ENCODE measurements around the gene TBCC. TPM values are rescaled to one million over a fixed set of nuclear protein-coding genes. Genes with fewer than 3 reads are reported as not detected.

TBCC gene
- total RNA-seq, 4 donors from 2014 or later: 7.9 to 48.7 (median 14.6) TPM

DNA sequence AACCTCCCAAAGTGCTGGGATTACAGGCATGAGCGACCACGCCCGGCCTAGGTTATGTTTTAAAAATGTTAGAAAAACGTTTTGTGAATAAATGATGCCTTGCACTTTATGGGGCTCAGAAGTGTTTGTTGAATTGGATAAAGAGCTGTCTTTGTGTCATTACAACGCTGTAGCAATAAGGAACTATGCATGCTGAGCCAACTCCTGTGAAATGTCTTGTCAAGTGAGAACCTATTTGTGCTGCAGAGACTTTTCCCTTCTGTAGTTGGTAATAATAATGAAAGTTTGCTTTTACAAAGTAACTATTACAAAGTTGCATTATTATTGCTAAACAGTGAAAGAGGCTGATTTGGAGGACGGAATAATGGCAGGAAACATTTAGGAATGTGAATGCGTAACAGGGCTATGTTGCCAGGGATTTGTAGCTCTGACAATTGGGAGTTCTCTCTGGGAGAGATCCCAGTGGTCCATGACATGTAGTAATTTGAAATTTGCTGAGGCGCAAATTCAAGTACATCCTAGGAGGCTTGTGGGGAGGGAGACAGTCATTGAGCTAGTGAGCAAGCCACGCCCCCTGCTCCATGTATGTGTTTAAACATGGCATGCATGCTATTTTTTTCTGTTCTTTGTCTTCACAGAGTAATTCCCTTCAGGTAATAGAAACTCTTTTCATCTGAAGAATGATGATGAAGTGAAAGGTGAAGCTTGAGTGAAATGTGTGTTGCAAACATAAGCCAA, 19.2 kb upstream of the TBCC start:
- H3K9me3 ChIP-seq: no peaks in the 10 kb centered on the region
- H3K27me3 ChIP-seq: no peaks in the 10 kb centered on the region
- H3K36me3 ChIP-seq: no peaks in the 10 kb centered on the region
- intact Hi-C loops (cut with DNase I; ENCODE audit: low total_unique reads): no loop called here
- no peak overlapping the region for H3K4me3 ChIP-seq
- H3K4me1 ChIP-seq: no peaks in the 10 kb centered on the region
- no peak for TF ChIP-seq POLR2A (IDR thresholded peaks at IDR 0.05)
- TF ChIP-seq, protein P1, sequence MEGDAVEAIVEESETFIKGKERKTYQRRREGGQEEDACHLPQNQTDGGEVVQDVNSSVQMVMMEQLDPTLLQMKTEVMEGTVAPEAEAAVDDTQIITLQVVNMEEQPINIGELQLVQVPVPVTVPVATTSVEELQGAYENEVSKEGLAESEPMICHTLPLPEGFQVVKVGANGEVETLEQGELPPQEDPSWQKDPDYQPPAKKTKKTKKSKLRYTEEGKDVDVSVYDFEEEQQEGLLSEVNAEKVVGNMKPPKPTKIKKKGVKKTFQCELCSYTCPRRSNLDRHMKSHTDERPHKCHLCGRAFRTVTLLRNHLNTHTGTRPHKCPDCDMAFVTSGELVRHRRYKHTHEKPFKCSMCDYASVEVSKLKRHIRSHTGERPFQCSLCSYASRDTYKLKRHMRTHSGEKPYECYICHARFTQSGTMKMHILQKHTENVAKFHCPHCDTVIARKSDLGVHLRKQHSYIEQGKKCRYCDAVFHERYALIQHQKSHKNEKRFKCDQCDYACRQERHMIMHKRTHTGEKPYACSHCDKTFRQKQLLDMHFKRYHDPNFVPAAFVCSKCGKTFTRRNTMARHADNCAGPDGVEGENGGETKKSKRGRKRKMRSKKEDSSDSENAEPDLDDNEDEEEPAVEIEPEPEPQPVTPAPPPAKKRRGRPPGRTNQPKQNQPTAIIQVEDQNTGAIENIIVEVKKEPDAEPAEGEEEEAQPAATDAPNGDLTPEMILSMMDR (IDR thresholded peaks at IDR 0.05): no peak
- H3K27ac ChIP-seq: no peak overlapping the region
- DNase-seq: no peak

DNA sequence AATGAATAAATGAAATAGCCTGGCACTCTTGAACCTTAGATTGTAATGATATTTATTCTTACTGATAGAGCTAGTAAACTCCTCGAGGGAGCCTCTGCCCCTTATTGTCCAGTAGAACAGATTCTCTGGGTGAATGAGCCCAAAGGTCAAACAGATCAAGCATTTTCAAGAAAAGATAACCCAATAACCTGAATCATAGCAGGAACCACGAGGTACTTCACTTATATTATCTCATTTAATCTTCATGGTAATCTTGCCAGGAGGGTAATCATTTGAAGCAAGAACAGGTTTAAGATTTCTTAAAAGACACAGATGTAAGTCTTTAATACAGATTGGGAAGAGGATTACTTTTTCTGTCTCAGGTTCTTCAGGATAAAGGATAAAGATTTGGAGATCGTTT, 17.0 kb upstream of the TBCC start:
- TF ChIP-seq, protein P1 (IDR thresholded peaks at IDR 0.05): no peak
- no peak for TF ChIP-seq POLR2A (IDR thresholded peaks at IDR 0.05)
- H3K9me3 ChIP-seq: no peaks in the 10 kb centered on the region

DNA sequence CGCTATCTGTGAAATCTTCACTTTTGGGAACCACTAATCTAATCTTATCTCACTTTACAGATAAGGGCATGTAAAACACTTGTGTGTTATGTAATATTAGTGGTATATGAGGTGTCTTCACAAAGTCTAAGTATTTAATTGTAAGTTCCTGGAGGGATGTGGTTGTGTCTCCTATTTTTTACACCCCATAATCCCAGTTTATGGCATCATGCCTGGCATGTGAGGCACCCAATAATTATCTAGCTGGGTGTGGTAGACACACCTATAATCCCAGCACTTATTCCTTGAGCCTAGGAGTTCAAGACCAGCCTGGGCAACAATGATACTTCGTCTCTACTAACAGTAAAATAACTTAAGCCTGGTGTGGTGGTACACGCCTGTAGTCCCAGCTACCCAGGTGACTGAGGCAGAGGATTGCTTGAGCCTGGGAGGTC, 16.5 kb upstream of the TBCC start:
- TF ChIP-seq, protein P1 (IDR thresholded peaks at IDR 0.05): no peak
- no peak for TF ChIP-seq POLR2A (IDR thresholded peaks at IDR 0.05)
- no peak for DNase-seq
- no peaks in the 10 kb centered on the region for H3K36me3 ChIP-seq
- H3K4me3 ChIP-seq: no peak overlapping the region
- no peaks in the 10 kb centered on the region for H3K9me3 ChIP-seq
- intact Hi-C loops (cut with DNase I; ENCODE audit: low total_unique reads): no loop called here
- H3K4me1 ChIP-seq: no peaks in the 10 kb centered on the region
- H3K27ac ChIP-seq: no peak overlapping the region
- H3K27me3 ChIP-seq: no peaks in the 10 kb centered on the region

More for the DNA sequence above, 17.0 kb upstream of the TBCC start:
- H3K27me3 ChIP-seq: no peaks in the 10 kb centered on the region
- H3K4me3 ChIP-seq: no peak overlapping the region
- H3K27ac ChIP-seq: no peak overlapping the region
- no peak for DNase-seq
- H3K4me1 ChIP-seq: no peaks in the 10 kb centered on the region
- no peaks in the 10 kb centered on the region for H3K36me3 ChIP-seq
- intact Hi-C loops (cut with DNase I; ENCODE audit: low total_unique reads): no loop called here

DNA sequence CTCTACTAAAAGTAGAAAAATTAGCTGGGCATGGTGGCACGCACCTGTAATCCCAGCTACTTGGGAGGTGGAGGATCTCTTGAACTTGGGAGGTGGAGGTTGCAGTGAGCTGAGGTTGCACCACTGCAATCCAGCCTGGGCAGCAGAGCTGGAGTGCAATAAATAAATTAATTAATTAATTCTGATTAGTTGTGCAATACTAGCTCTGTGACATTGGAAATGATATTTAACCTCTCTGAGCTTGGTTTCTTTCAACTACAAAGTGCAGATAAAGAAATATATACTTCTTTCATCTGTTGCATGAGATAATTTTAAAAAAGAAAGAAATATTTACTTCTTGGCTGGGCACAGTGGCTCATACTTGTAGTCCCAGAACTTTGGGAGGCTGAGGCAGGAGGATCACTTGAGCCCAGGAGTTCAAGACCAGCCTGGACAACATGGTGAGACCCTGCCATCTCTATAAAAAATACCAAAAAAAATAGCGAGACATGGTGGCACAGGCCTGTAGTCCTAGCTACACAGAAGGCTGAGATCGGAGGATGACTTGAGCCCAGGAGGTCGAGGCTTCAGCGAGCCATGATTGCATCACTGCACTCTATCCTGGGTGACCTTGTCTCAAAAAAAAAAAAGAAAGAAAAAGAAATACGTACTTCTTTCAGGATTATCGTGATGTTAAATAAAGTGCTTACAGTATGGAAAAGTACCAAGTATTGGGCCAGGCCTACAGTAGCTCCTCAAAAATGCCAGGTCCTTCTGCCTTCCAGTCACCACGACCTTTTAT, 15.6 kb upstream of the TBCC start:
- no peak overlapping the region for H3K4me3 ChIP-seq
- no peaks in the 10 kb centered on the region for H3K36me3 ChIP-seq
- TF ChIP-seq, protein P1 (IDR thresholded peaks at IDR 0.05): no peak
- no peak for TF ChIP-seq POLR2A (IDR thresholded peaks at IDR 0.05)
- no peak for DNase-seq
- intact Hi-C loops (cut with DNase I; ENCODE audit: low total_unique reads): no loop called here
- no peaks in the 10 kb centered on the region for H3K4me1 ChIP-seq
- H3K27ac ChIP-seq: no peak overlapping the region
- H3K27me3 ChIP-seq: no peaks in the 10 kb centered on the region
- H3K9me3 ChIP-seq: no peaks in the 10 kb centered on the region

All from uterus (tissue), 4 donors.